GM12892 (cell line): ENCODE results near the gene SREK1IP1.

Experiments used
- DNase-seq: peaks from one replicate; pipeline ENCODE4 v3.0.0; 2011; ENCODE audit not compliant: insufficient read length
- FAIRE-seq: peaks from 2 replicates; lab custom pipeline; 2011; peaks lifted over from hg19 to GRCh38; lab: Jason Lieb, UNC
- POLR2A ChIP-seq: IDR thresholded peaks from 2 replicates; pipeline ENCODE4 v1.6.1; 2011; ENCODE audit warnings: low read depth, low read length, control low read depth
- POLR2AphosphoS5 ChIP-seq: IDR thresholded peaks from 2 replicates; pipeline ENCODE4 v1.6.1; 2011; ENCODE audit warnings: low read depth, low read length, control low read depth
- TAF1 ChIP-seq: IDR thresholded peaks from 2 replicates; pipeline ENCODE4 v1.6.1; 2011; ENCODE audit warnings: low read depth, mild to moderate bottlenecking, control low read depth, low read length, borderline replicate concordance

Gene SREK1IP1

DNA sequence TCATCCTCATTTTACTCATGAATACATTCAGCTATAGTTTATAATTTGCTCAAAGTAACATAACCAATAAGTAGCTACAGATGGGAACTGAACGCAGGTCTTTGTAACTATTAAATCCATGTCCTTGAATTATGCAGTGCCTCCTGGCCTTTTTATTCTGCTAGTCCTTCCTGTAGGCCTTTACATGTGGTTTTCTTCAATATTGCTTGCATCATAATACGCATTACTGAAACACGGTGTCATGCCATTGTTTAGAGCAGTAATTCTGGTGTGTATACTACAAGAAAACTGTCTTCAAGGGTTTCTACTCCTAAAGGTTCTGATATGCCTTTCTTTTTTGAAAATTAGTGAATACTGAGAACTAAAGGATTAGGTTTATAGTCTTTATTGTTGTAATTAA, 21.0 kb upstream of the SREK1IP1 start:
- FAIRE-seq: no peak
- TF ChIP-seq TAF1: no peak
- no peak for TF ChIP-seq POLR2A
- no peak for TF ChIP-seq POLR2AphosphoS5

GRCh38 chr5:64788156-64788555, 19.7 kb upstream of the SREK1IP1 start:
- no peak for DNase-seq
- FAIRE-seq: no peak
- TF ChIP-seq POLR2AphosphoS5: no peak
- TF ChIP-seq TAF1: no peak
- no peak for TF ChIP-seq POLR2A

More for the DNA sequence above, 21.0 kb upstream of the SREK1IP1 start:
- no peak for DNase-seq

- FAIRE-seq (no peak), DNase-seq (no peak)
- no peak for TF ChIP-seq POLR2A
- no peak for TF ChIP-seq POLR2AphosphoS5
- TF ChIP-seq TAF1: no peak
Measured at GRCh38 chr5:64786372-64786771, 17.9 kb upstream of the SREK1IP1 start.

DNA sequence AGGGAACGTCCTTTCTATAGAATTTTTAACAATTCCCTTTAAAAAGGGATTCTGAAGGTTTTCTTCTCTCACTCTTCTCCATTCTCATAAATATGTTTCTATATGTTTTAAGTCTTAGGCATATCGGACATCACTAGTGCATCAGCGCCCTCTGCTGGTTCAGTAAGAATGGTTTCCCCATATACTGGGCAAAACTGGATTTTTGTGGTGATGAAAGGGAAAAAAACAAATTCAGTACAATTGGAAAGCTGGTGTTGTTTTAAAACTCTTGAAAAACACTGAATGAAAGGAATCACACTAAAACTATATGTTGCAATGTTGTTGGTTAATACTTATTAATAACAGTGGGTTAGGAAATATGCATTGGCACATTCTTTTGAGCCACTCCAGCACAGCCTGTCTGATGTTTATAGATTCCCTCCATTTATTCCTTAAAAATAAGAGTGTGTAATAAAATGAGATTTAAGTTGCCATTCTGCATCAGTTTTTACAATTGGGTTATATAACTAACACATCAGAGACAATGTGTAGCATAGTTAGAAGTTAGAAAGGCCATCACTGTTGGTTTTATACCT, 16.0 kb upstream of the SREK1IP1 start:
- TF ChIP-seq POLR2AphosphoS5 (no peak), TAF1 (no peak), POLR2A (no peak)
- FAIRE-seq: peak; percentile 92
- no peak for DNase-seq

DNA sequence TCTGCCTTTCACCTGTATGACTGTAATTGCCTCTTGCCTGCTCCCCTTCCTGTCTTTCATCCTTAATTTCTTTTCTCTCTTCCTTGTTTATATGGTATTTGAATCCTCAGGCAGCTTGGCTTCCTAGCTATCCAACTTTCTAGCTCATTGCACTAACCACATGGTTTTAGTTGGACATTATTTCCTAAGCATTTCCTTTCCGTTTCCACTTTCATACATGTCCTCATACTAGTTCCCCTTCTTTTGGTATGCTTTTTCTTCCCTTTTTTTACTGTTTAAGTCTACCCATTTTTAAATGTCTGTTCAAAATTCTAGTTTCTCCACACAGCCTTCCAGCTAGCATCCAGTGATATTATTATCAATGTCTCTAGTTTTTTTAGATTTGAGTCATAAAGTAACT, 6.8 kb upstream of the SREK1IP1 start:
- no peak for FAIRE-seq
- TF ChIP-seq POLR2AphosphoS5 (no peak), TAF1 (no peak), POLR2A (no peak)
- DNase-seq: no peak

DNA sequence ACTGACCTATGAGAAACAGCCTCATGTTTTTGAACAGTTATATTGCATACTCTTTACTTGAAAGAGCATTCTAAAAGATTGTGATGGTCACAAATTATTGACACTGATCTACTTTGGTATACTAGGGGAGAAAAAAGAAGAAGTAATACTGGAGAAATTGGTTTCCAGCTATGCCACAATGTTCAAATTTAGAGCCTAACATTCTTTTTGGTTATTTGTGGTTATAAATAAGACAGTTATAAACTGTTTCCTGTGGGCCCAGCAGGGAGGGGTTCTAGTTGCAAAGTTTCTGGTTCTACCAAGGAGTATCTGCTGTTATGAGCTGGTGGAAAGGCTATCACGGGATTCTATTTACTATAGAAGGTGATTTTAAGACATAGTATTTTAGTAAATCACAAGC, 5.0 kb upstream of the SREK1IP1 start:
- peak; percentile 48 for FAIRE-seq
- DNase-seq: no peak
- TF ChIP-seq POLR2A (no peak), TAF1 (no peak), POLR2AphosphoS5 (no peak)

DNA sequence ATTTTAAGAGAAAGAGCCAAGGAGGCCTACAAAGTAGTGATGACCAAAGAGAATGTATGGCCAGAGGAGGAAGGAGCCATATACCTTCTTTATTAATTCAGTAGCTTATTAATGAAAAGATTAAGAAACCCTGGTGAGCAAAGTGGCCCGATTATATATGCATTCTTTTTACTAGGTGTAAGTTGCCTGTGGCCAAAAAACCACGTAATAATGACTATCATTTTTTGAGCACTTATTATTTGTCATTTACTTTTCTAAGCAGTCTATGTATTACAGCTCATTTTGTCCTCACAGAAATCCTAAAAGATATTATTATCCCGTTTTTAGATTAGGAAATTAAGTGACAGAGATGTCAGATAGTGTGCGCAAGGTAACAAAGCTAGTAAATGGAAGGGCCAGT, 3.2 kb upstream of the SREK1IP1 start:
- TF ChIP-seq POLR2A (no peak), TAF1 (no peak), POLR2AphosphoS5 (no peak)

GRCh38 chr5:64769855-64770254, 1.4 kb upstream of the SREK1IP1 start:
- DNase-seq (no peak), FAIRE-seq (no peak)
- TF ChIP-seq POLR2A (no peak), TAF1 (no peak), POLR2AphosphoS5 (no peak)

More for the DNA sequence above, 3.2 kb upstream of the SREK1IP1 start:
- DNase-seq (no peak), FAIRE-seq (no peak)

- FAIRE-seq (no peak), DNase-seq (no peak)
- TF ChIP-seq POLR2A: no peak
- TF ChIP-seq TAF1: no peak
- TF ChIP-seq POLR2AphosphoS5: no peak
Measured at GRCh38 chr5:64767959-64768357, 533 bp downstream of the SREK1IP1 start.

GRCh38 chr5:64766941-64767340, 1.6 kb downstream of the SREK1IP1 start:
- FAIRE-seq: peak; percentile 17
- TF ChIP-seq POLR2AphosphoS5: no peak
- no peak for TF ChIP-seq TAF1
- no peak for TF ChIP-seq POLR2A
- DNase-seq: no peak

DNA sequence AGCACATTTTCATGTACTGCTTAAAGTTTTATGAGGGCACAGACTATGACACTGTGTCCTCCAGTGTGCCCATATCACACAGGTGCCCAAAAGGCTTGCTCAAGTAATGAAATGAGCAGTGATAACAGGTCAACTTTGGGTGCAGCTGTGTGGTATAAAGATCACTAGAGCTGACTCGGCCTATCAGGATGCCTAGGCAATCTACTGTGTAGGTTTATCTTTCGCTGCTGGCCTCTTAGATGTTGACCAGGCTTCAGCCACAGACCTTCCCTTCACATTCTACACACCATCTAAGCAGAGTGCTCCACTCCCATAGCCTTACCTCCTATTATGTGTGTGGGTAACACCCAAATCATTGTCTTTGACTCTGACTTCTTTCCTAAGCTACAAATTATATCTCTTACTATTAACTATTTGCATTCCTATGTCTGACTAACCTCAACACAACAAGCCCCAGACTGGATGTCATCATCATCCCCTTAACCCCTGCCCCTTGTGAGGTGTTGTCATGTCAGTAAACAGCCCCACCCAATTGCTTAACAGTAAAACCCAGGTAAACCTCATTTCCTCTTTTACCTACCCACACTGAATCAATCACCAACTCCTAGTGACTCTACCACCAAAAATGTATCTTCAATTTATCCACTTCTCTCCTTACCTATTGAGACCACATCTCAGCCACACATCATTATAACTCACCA, 2.5 kb downstream of the SREK1IP1 start:
- FAIRE-seq (no peak), DNase-seq (no peak)
- TF ChIP-seq TAF1: no peak
- TF ChIP-seq POLR2AphosphoS5: no peak
- TF ChIP-seq POLR2A: no peak

- no peak for FAIRE-seq
Measured at GRCh38 chr5:64763948-64764503, 4.5 kb downstream of the SREK1IP1 start.

More at GRCh38 chr5:64763948-64764503, 4.5 kb downstream of the SREK1IP1 start:
- TF ChIP-seq POLR2AphosphoS5: no peak
- TF ChIP-seq TAF1: no peak
- no peak for TF ChIP-seq POLR2A
- DNase-seq: no peak
